Hepatocyte (in vitro differentiated cells): Measurements from ENCODE around the gene GATA5. TPM values are rescaled to one million over a fixed set of nuclear protein-coding genes. Genes with fewer than 3 reads are reported as not detected.
A peak's percentile ranks its signal among the peaks of the same experiment; 100 is the strongest.

ENCODE experiments used
- DNase-seq: peaks from one replicate; pipeline ENCODE4 v3.0.0-alpha.2; 2016; ENCODE audit warnings: low spot score
- H2AFZ ChIP-seq: fragments of 200-600 bp; sonication (generic); 2 replicates; pipeline ENCODE4 v1.6.0; 2016; ENCODE audit warnings: antibody characterized with exemption, mild to moderate bottlenecking
- H3K27ac ChIP-seq: fragments of 200-600 bp; sonication (generic); 2 replicates; pipeline ENCODE4 v1.5.1; 2016; ENCODE audit warnings: mild to moderate bottlenecking
- H3K27me3 ChIP-seq: fragments of 200-600 bp; sonication (generic); 2 replicates; pipeline ENCODE4 v1.6.1; 2016
- H3K36me3 ChIP-seq: fragments of 200-600 bp; sonication (generic); replicated peaks from 2 replicates; pipeline ENCODE4 v1.5.1; 2016; ENCODE audit warnings: low read depth; ENCODE audit not compliant: insufficient read depth
- H3K4me1 ChIP-seq: fragments of 200-600 bp; sonication (generic); 2 replicates; pipeline ENCODE4 v1.5.1; 2016; ENCODE audit warnings: mild to moderate bottlenecking, moderate library complexity; ENCODE audit not compliant: insufficient read depth
- H3K4me2 ChIP-seq: fragments of 200-600 bp; sonication (generic); 2 replicates; pipeline ENCODE4 v1.6.0; 2016
- H3K4me3 ChIP-seq: fragments of 200-600 bp; sonication (generic); 2 replicates; pipeline ENCODE4 v1.5.1; 2016; ENCODE audit warnings: mild to moderate bottlenecking
- H3K79me2 ChIP-seq: fragments of 200-600 bp; sonication (generic); 2 replicates; pipeline ENCODE4 v1.6.0; 2017; ENCODE audit warnings: mild to moderate bottlenecking
- H3K9me2 ChIP-seq: fragments of 200-600 bp; sonication (generic); replicated peaks from 2 replicates; pipeline ENCODE4 v1.6.0; 2017; ENCODE audit warnings: mild to moderate bottlenecking; ENCODE audit not compliant: insufficient read depth
- H3K9me3 ChIP-seq: fragments of 200-600 bp; sonication (generic); 2 replicates; pipeline ENCODE4 v1.5.1; 2016; ENCODE audit warnings: low read depth, mild to moderate bottlenecking
- H4K20me1 ChIP-seq: fragments of 200-600 bp; sonication (generic); 2 replicates; pipeline ENCODE4 v1.6.0; 2016; ENCODE audit warnings: mild to moderate bottlenecking; ENCODE audit not compliant: insufficient read depth, poor library complexity, severe bottlenecking
- EZH2 ChIP-seq: fragments of 200-600 bp; sonication (generic); IDR thresholded peaks from 2 replicates; pipeline ENCODE4 v1.6.1; 2016; ENCODE audit warnings: antibody characterized with exemption, mild to moderate bottlenecking, borderline replicate concordance
- EZH2phosphoT487 ChIP-seq: fragments of 200-600 bp; sonication (generic); IDR thresholded peaks from one replicate; pipeline ENCODE4 v1.6.1; 2018; ENCODE audit warnings: antibody characterized with exemption, mild to moderate bottlenecking, low read depth, moderate library complexity; ENCODE audit not compliant: unreplicated experiment, severe bottlenecking
- WGBS: methylation state at CpG from one replicate; pipeline ENCODE4 v1.1.6; 2016; ENCODE audit warnings: low lambda C conversion rate; ENCODE audit errors: missing lambda C conversion rate; 5-methylcytosine and 5-hydroxymethylcytosine counted together
- polyA plus RNA-seq: library from polyadenylated mRNA; unstranded; fragments of >200 nt; fragmentation: Nextera tagmentation; extraction: Ambion mirVana; gene quantifications from 2 replicates; pipeline ENCODE4 v1.2.1, GENCODE V29; 2016
- total RNA-seq: library from RNA; depleted of rRNA; stranded (reverse); fragments of >200 nt; gene quantifications from 2 replicates; pipeline ENCODE4 v1.2.3, GENCODE V29; 2014
- TF ChIP-seq, protein P1 (sequence below): fragments of 200-600 bp; sonication (generic); IDR thresholded peaks from 2 replicates; pipeline ENCODE4 v1.5.1; 2016; ENCODE audit warnings: antibody characterized with exemption, mild to moderate bottlenecking; ENCODE audit not compliant: poor library complexity

GATA5 gene
- total and polyA plus RNA-seq, 2 experiments from 2014 or later, result 28.7 to 53.6 TPM

DNA sequence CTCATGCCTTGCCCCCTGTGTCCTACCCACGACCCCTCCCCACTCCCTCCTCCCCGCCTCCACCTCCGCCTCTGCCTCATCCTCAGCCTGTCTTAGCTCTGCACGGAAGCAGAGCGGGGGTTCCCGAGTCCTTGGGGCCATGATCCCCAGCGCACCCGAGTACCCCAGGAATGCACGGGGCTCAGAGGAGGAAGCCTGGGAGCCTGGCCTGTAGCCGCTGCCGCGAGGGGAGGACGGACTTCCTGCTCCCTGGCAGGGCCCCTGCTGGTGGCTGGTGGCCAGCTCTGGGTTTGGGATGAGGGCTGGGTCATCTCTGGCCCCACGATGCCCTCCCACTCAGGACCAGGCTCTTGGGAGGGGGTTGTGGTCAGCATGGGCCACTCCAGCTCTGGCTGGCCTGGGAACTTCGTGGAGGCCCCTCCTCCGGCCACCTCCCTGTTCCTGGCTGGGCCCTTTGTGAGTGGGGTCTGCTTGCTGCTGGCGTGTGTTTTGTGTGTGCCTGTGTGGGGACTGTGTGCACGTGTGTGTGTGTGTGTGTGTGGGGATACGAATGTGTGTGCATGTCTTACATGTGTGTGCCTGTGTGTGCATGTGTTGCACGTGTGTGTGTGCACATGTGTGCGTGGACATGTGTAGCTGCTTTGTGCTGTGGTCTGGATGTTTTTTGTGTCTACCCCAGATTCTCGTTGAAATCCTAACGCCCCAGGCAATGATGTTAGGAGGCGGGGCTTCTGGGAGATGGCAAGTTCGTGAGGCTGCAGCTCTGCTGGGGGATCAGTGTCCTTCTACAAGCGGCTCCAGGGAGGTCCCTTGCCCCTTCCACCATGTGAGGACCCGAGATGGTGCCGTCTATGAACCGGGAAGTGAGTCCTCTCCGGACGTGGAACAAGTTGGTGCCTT, 47.1 kb downstream of the GATA5 start:
- Histone ChIP-seq H3K4me2 (peak overlapping the region; percentile 66), H4K20me1 (no peaks in the 10 kb centered on the region), H3K79me2 (peaks cover 7% of the 10 kb centered on the region), H3K9me3 (no peaks in the 10 kb centered on the region), H3K9me2 (no peaks in the 10 kb centered on the region), H3K36me3 (no peaks in the 10 kb centered on the region), H3K27ac (peak overlapping the region; percentile 84), H3K4me1 (peaks cover 70% of the 10 kb centered on the region), H2AFZ (no peak overlapping the region), H3K4me3 (no peak overlapping the region), H3K27me3 (no peaks in the 10 kb centered on the region)
- WGBS, result 65% methylated on average over 27 of the region's 31 CpGs
- TF ChIP-seq EZH2 (no peak), EZH2phosphoT487 (no peak)
- TF ChIP-seq, protein P1, sequence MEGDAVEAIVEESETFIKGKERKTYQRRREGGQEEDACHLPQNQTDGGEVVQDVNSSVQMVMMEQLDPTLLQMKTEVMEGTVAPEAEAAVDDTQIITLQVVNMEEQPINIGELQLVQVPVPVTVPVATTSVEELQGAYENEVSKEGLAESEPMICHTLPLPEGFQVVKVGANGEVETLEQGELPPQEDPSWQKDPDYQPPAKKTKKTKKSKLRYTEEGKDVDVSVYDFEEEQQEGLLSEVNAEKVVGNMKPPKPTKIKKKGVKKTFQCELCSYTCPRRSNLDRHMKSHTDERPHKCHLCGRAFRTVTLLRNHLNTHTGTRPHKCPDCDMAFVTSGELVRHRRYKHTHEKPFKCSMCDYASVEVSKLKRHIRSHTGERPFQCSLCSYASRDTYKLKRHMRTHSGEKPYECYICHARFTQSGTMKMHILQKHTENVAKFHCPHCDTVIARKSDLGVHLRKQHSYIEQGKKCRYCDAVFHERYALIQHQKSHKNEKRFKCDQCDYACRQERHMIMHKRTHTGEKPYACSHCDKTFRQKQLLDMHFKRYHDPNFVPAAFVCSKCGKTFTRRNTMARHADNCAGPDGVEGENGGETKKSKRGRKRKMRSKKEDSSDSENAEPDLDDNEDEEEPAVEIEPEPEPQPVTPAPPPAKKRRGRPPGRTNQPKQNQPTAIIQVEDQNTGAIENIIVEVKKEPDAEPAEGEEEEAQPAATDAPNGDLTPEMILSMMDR, result no peak
- no peak for DNase-seq

DNA sequence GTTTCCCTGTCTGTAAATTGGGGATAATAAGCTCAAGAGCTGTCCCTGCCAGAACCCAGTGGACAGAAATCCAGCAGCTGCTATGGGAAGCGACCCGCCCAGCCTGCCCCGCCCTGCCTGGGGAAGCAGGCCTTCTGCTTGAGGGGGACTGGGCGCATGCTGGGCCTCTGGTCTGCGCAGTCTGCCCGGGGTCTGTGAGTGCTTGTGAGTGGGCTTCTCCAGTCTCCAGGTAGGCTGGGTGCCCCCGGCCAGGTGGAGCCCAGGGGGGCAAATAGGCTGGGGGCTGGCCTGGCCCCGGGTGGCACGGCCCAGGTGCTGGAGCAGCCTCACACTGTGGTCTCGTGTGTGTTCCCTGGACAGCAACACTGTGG, 47.8 kb downstream of the GATA5 start:
- peaks cover 71% of the 10 kb centered on the region for H3K4me1 ChIP-seq
- WGBS, result 77% methylated on average over 7 of the region's 10 CpGs
- TF ChIP-seq, protein P1, result no peak
- no peak for TF ChIP-seq EZH2phosphoT487
- no peak for TF ChIP-seq EZH2
- peak overlapping the region; percentile 84 for H3K27ac ChIP-seq
- H3K79me2 ChIP-seq, result peaks cover 8% of the 10 kb centered on the region
- H3K4me3 ChIP-seq, result no peak overlapping the region
- H2AFZ ChIP-seq, result no peak overlapping the region
- H3K9me2 ChIP-seq, result no peaks in the 10 kb centered on the region
- no peaks in the 10 kb centered on the region for H3K9me3 ChIP-seq
- H4K20me1 ChIP-seq, result no peaks in the 10 kb centered on the region
- H3K4me2 ChIP-seq, result peak overlapping the region; percentile 66
- no peak for DNase-seq
- no peaks in the 10 kb centered on the region for H3K36me3 ChIP-seq
- no peaks in the 10 kb centered on the region for H3K27me3 ChIP-seq

DNA sequence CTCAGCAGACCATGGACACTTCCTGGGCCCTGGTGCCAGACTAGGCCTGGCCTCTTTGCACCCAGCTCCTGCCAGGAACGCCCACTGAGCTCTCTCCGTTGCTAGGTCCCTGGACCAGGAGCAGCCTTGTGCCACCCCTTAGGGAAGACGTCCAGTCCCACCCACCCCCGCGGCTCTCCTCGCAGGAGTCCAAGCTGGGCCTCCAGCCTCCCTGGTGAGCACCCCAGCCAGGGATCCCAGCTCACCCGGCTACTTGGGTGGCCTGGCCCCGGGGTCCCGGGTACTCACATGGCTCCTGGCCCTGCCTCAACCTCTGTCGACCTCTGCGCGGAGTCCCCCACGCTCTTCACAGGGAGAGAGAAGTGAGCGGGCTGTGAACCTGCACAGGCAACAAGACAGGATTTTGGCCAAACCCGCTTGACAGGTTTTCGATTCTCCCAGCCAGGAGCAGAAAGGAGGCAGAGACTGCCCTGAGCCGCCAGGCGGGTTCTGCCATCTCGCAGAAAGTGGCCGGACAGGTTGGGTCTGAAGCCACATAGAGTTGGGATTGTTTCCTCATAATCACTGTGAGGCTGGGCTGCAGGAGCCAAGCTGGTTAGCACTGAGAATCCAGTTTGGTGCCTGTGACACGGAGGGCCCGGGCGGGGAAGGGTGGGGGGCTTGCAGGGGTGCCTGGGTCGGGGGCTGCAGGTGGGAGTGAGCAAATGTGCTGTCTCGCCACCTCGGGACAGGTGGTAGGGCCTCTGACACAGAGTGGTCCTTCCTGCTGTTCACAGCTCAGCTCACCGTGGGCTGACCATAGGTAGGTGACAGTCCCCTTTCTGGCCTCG, 48.4 kb downstream of the GATA5 start, which contains the start of gene RBBP8NL:
Gene RBBP8NL (minus strand): TSS at position 368 of the 830 bp plus-strand sequence. CDS start 7,892 bp downstream, outside the sequence.
- 57% methylated on average over 21 of the region's 28 CpGs for WGBS
- H3K36me3 ChIP-seq, result no peaks in the 10 kb centered on the region
- TF ChIP-seq, protein P1, result peak; percentile 8
- TF ChIP-seq EZH2 (no peak), EZH2phosphoT487 (no peak)
- H3K9me3 ChIP-seq, result no peaks in the 10 kb centered on the region
- H4K20me1 ChIP-seq, result no peaks in the 10 kb centered on the region
- peaks cover 66% of the 10 kb centered on the region for H3K4me1 ChIP-seq
- no peaks in the 10 kb centered on the region for H3K9me2 ChIP-seq
- H3K27ac ChIP-seq, result peak within 1 kb of the TSS; percentile 84
- peaks cover 8% of the 10 kb centered on the region for H3K79me2 ChIP-seq
- no peak within 1 kb of the TSS for H3K4me3 ChIP-seq
- H3K4me2 ChIP-seq, result peak within 1 kb of the TSS; percentile 79
- DNase-seq, result peak; percentile 88
- no peak within 1 kb of the TSS for H2AFZ ChIP-seq
- H3K27me3 ChIP-seq, result no peaks in the 10 kb centered on the region
